ENCODE measurements around the gene IL3. TPM values are rescaled to one million over a fixed set of nuclear protein-coding genes. Genes with fewer than 3 reads are reported as not detected.
"Not testable (repeated sequence)": the region's sequence is repeated elsewhere in the genome, so short reads cannot be mapped to it uniquely, and the experiment has no call there.

IL3 gene
- total RNA-seq, 1 donor from 2014 or later = not detected

- no peak overlapping the region for H3K4me3 ChIP-seq (ENCODE audit: low read depth, low read length)
- TF ChIP-seq CTCF (IDR thresholded peaks at IDR 0.05; ENCODE audit: insufficient read depth, low read length, poor library complexity, severe bottlenecking) = no peak
- DNase-seq (ENCODE audit: low read depth) = no peak
- H3K27me3 ChIP-seq (ENCODE audit: control insufficient read depth, insufficient read depth, low read length) = no peaks in the 10 kb centered on the region
- no peaks in the 10 kb centered on the region for H3K36me3 ChIP-seq (ENCODE audit: control insufficient read depth, insufficient read depth, low read length)
Measured at GRCh38 chr5:132104556-132104955, 44.1 kb downstream of the IL3 start.

GRCh38 chr5:132105688-132106087 lies 45.2 kb downstream of the IL3 start:
- Histone ChIP-seq H3K36me3 (ENCODE audit: control insufficient read depth, insufficient read depth, low read length) (no peaks in the 10 kb centered on the region), H3K27me3 (ENCODE audit: control insufficient read depth, insufficient read depth, low read length) (no peaks in the 10 kb centered on the region), H3K4me3 (ENCODE audit: low read depth, low read length) (no peak overlapping the region)
- DNase-seq (ENCODE audit: low read depth) = no peak
- TF ChIP-seq CTCF (IDR thresholded peaks at IDR 0.05; ENCODE audit: insufficient read depth, low read length, poor library complexity, severe bottlenecking) = no peak

DNA sequence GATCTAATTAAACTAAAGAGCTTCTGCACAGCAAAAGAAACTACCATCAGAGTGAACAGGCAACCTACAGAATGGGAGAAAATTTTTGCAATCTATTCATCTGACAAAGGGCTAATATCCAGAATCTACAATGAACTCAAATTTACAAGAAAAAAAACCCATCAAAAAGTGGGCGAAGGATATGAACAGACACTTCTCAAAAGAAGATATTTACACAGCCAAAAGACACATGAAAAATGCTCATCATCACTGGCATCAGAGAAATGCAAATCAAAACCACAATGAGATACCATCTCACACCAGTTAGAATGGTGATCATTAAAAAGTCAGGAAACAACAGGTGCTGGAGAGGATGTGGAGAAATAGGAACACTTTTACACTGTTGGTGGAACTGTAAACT lies 48.0 kb downstream of the IL3 start:
- H3K36me3 ChIP-seq (ENCODE audit: control insufficient read depth, insufficient read depth, low read length); H3K4me3 ChIP-seq (ENCODE audit: low read depth, low read length); DNase-seq (ENCODE audit: low read depth); H3K27me3 ChIP-seq (ENCODE audit: control insufficient read depth, insufficient read depth, low read length): not testable (repeated sequence)

DNA sequence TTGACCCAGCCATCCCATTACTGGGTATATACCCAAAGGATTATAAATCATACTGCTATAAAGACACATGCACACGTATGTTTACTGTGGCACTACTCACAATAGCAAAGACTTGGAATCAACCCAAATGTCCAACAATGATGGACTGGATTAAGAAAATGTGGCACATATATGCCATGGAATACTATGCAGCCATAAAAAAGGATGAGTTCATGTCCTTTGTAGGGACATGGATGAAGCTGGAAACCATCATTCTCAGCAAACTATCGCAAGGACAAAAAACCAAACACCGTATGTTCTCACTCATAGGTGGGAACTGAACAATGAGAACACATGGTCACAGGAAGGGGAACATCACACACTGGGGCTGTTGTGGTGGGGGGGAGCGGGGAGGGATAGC lies 48.5 kb downstream of the IL3 start:
- not testable (repeated sequence) for DNase-seq (ENCODE audit: low read depth); H3K27me3 ChIP-seq (ENCODE audit: control insufficient read depth, insufficient read depth, low read length); H3K36me3 ChIP-seq (ENCODE audit: control insufficient read depth, insufficient read depth, low read length); H3K4me3 ChIP-seq (ENCODE audit: low read depth, low read length)

- no peak for DNase-seq (ENCODE audit: low read depth)
- Histone ChIP-seq H3K36me3 (ENCODE audit: control insufficient read depth, insufficient read depth, low read length) (no peaks in the 10 kb centered on the region), H3K27me3 (ENCODE audit: control insufficient read depth, insufficient read depth, low read length) (no peaks in the 10 kb centered on the region), H3K4me3 (ENCODE audit: low read depth, low read length) (no peak overlapping the region)
- TF ChIP-seq CTCF (IDR thresholded peaks at IDR 0.05; ENCODE audit: insufficient read depth, low read length, poor library complexity, severe bottlenecking) = no peak
Measured at GRCh38 chr5:132109494-132110053, 49.1 kb downstream of the IL3 start.

- no peak for TF ChIP-seq CTCF (IDR thresholded peaks at IDR 0.05; ENCODE audit: insufficient read depth, low read length, poor library complexity, severe bottlenecking)
- H3K4me3 ChIP-seq (ENCODE audit: low read depth, low read length) = no peak overlapping the region
- H3K36me3 ChIP-seq (ENCODE audit: control insufficient read depth, insufficient read depth, low read length) = no peaks in the 10 kb centered on the region
- DNase-seq (ENCODE audit: low read depth) = no peak
- no peaks in the 10 kb centered on the region for H3K27me3 ChIP-seq (ENCODE audit: control insufficient read depth, insufficient read depth, low read length)
Measured at GRCh38 chr5:132110195-132110594, 49.7 kb downstream of the IL3 start.

DNA sequence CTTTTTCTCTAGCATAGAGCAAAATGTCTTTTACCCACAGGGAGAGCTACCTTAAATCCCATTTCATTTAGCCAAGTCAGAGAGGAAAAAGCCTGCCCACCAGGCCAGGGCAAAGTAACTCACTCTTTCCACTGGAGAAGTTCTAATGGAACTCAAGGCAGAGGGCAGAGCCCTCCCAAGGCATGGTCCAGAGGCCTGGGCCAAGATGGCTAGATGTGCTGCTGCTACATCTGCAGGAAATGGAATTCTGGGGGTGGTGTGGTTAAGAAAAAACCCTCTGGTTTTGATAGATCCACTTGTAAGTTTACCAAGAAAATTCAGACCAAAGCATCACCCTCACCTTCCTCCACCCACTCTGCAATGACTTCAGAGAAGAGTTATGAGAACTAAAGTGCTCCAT lies 50.5 kb downstream of the IL3 start:
- H3K4me3 ChIP-seq (ENCODE audit: low read depth, low read length) = no peak overlapping the region
- no peak for TF ChIP-seq CTCF (IDR thresholded peaks at IDR 0.05; ENCODE audit: insufficient read depth, low read length, poor library complexity, severe bottlenecking)
- no peaks in the 10 kb centered on the region for H3K27me3 ChIP-seq (ENCODE audit: control insufficient read depth, insufficient read depth, low read length)
- no peak for DNase-seq (ENCODE audit: low read depth)
- no peaks in the 10 kb centered on the region for H3K36me3 ChIP-seq (ENCODE audit: control insufficient read depth, insufficient read depth, low read length)

Measured in kidney epithelial cell (primary cell).